IMR-90 (cell line): ENCODE results near the gene TEKT1. TPM values are rescaled to one million over a fixed set of nuclear protein-coding genes. Genes with fewer than 3 reads are reported as not detected.

Experiments used
- ATAC-seq: fragments of 200-7000 bp; cut with Tn5 transposase; 2 replicates; pipeline ENCODE4 v1.9.1; 2020; ENCODE audit warnings: low read depth, mild to moderate bottlenecking, moderate library complexity
- BruUV-seq: library from RNA; stranded (reverse); fragments of 400-500 nt; replicated peaks from 2 replicates; lab custom pipeline; 2021; lab: Mats Ljungman, UMichigan
- CTCF ChIA-PET: fragments of 300-600 bp; formaldehyde crosslinking; extraction: SDS; loops from one replicate; lab custom pipeline; 2021; ENCODE audit warnings: antibody characterized with exemption; lab: Yijun Ruan, JAX
- POLR2A ChIA-PET: fragments of 300-600 bp; sonication (Branson Sonifier 250); formaldehyde crosslinking; loops from one replicate; lab custom pipeline; 2022; ENCODE audit warnings: antibody characterized with exemption; ENCODE audit not compliant: unreplicated experiment; lab: Charles Lee
- DNase-seq: peaks from one replicate; pipeline ENCODE4 v3.0.0; 2013
- H2AFZ ChIP-seq: replicated peaks from 2 replicates; pipeline ENCODE3; 2013; ENCODE audit warnings: low read length, mild to moderate bottlenecking; ENCODE audit not compliant: poor library complexity
- H2AK5ac ChIP-seq: 2 replicates; pipeline ENCODE4 v1.6.1; 2013; ENCODE audit warnings: low read depth, low read length, inconsistent platforms
- H2AK9ac ChIP-seq: replicated peaks from 2 replicates; pipeline ENCODE3; 2013; ENCODE audit warnings: mild to moderate bottlenecking, low read depth, low read length, moderate library complexity; ENCODE audit not compliant: poor library complexity
- H2BK120ac ChIP-seq: 2 replicates; pipeline ENCODE4 v1.6.1; 2013; ENCODE audit warnings: low read depth, low read length, inconsistent platforms
- H2BK15ac ChIP-seq: 3 replicates; pipeline ENCODE4 v1.6.1; 2013; ENCODE audit warnings: low read depth, low read length, inconsistent platforms
- H2BK20ac ChIP-seq: 2 replicates; pipeline ENCODE4 v1.6.1; 2013; ENCODE audit warnings: low read depth, mild to moderate bottlenecking, inconsistent platforms, low read length, moderate library complexity
- H2BK5ac ChIP-seq: 2 replicates; pipeline ENCODE4 v1.6.1; 2013; ENCODE audit warnings: mild to moderate bottlenecking, low read depth, low read length, inconsistent platforms; ENCODE audit not compliant: poor library complexity, severe bottlenecking
- H3K14ac ChIP-seq: replicated peaks from 2 replicates; pipeline ENCODE4 v1.6.1; 2013; ENCODE audit warnings: low read depth, low read length, inconsistent platforms
- H3K18ac ChIP-seq: 2 replicates; pipeline ENCODE4 v1.6.1; 2013; ENCODE audit warnings: low read depth, low read length, control low read depth
- H3K23ac ChIP-seq: 2 replicates; pipeline ENCODE4 v1.6.1; 2013; ENCODE audit warnings: low read depth, low read length, inconsistent platforms
- H3K27ac ChIP-seq: 2 replicates; pipeline ENCODE4 v1.5.1; 2013; ENCODE audit warnings: mild to moderate bottlenecking, control low read depth, low read length; ENCODE audit not compliant: insufficient read depth
- H3K27me3 ChIP-seq: 2 replicates; pipeline ENCODE4 v1.6.1; 2013; ENCODE audit warnings: low read length; ENCODE audit not compliant: control insufficient read depth, insufficient read depth
- H3K36me3 ChIP-seq: 2 replicates; pipeline ENCODE4 v1.6.1; 2013; ENCODE audit warnings: low read length, mixed read lengths; ENCODE audit not compliant: control insufficient read depth, insufficient read depth
- H3K4ac ChIP-seq: 2 replicates; pipeline ENCODE4 v1.6.1; 2013; ENCODE audit warnings: low read depth, low read length, inconsistent platforms
- H3K4me1 ChIP-seq: 2 replicates; pipeline ENCODE4 v1.6.1; 2013; ENCODE audit warnings: low read length, mixed read lengths; ENCODE audit not compliant: control insufficient read depth, insufficient read depth
- H3K4me2 ChIP-seq: 2 replicates; pipeline ENCODE4 v1.6.1; 2013; ENCODE audit warnings: low read depth, mild to moderate bottlenecking, control low read depth, low read length, moderate library complexity
- H3K4me3 ChIP-seq: 2 replicates; pipeline ENCODE4 v1.5.1; 2013; ENCODE audit warnings: low read depth, mild to moderate bottlenecking, control low read depth, low read length, moderate library complexity; ENCODE audit not compliant: insufficient read depth
- H3K56ac ChIP-seq: 2 replicates; pipeline ENCODE4 v1.6.1; 2013; ENCODE audit warnings: low read length, inconsistent platforms; ENCODE audit not compliant: insufficient read depth; ENCODE audit errors: extremely low read depth
- H3K79me1 ChIP-seq, 2 experiments: 2 replicates each; pipeline ENCODE4 v1.6.1; 2013; ENCODE audit warnings: low read length in 2 of 2, inconsistent platforms in 1 of 2, low read depth in 1 of 2
- H3K9ac ChIP-seq: 2 replicates; pipeline ENCODE4 v1.6.1; 2013; ENCODE audit warnings: low read depth, low read length, control low read depth
- H3K9me1 ChIP-seq: 2 replicates; pipeline ENCODE4 v1.6.1; 2013; ENCODE audit warnings: low read length, inconsistent platforms; ENCODE audit not compliant: insufficient read depth
- H3K9me3 ChIP-seq: 2 replicates; pipeline ENCODE4 v1.6.1; 2013; ENCODE audit warnings: low read length; ENCODE audit not compliant: control insufficient read depth, insufficient read depth
- H4K20me1 ChIP-seq: 2 replicates; pipeline ENCODE4 v1.6.1; 2013; ENCODE audit warnings: low read length, inconsistent platforms; ENCODE audit not compliant: insufficient read depth
- H4K5ac ChIP-seq: 2 replicates; pipeline ENCODE4 v1.6.1; 2013; ENCODE audit warnings: mild to moderate bottlenecking, low read depth, low read length, control low read depth
- H4K8ac ChIP-seq, 2 experiments: 2 replicates each; pipeline ENCODE4 v1.6.1; 2013; ENCODE audit warnings: low read depth in 2 of 2, low read length in 2 of 2, control low read depth in 1 of 2, inconsistent platforms in 1 of 2
- H4K91ac ChIP-seq: 2 replicates; pipeline ENCODE4 v1.6.1; 2013; ENCODE audit warnings: low read depth, low read length, inconsistent platforms; ENCODE audit not compliant: insufficient read depth
- BHLHE40 ChIP-seq: fragments of 150-350 bp; IDR thresholded peaks from 2 replicates; pipeline ENCODE4 v1.6.1; 2016; ENCODE audit warnings: mild to moderate bottlenecking, low read depth, low read length
- CEBPB ChIP-seq: IDR thresholded peaks from 2 replicates; pipeline ENCODE4 v1.6.1; 2012; ENCODE audit warnings: low read depth, low read length, improper control_type of control experiment
- CHD1 ChIP-seq: IDR thresholded peaks from 2 replicates; pipeline ENCODE4 v1.6.1; 2012; ENCODE audit warnings: low read depth, low read length, improper control_type of control experiment
- CTCF ChIP-seq: conservative IDR thresholded peaks from 2 replicates; pipeline ENCODE4 v1.5.1; 2012; ENCODE audit warnings: mild to moderate bottlenecking, low read depth, low read length, improper control_type of control experiment
- ELK1 ChIP-seq: fragments of 150-350 bp; IDR thresholded peaks from 2 replicates; pipeline ENCODE4 v1.6.1; 2016; ENCODE audit warnings: low read depth, mild to moderate bottlenecking, low read length, moderate library complexity, borderline replicate concordance
- FOS ChIP-seq: fragments of 150-350 bp; IDR thresholded peaks from 2 replicates; pipeline ENCODE4 v1.6.1; 2016; ENCODE audit warnings: low read depth, low read length
- MAFK ChIP-seq: IDR thresholded peaks from 2 replicates; pipeline ENCODE4 v1.6.1; 2012; ENCODE audit warnings: low read depth, low read length, improper control_type of control experiment
- MXI1 ChIP-seq: IDR thresholded peaks from 2 replicates; pipeline ENCODE4 v1.6.1; 2012; ENCODE audit warnings: low read depth, mild to moderate bottlenecking, low read length, moderate library complexity, borderline replicate concordance
- NFE2L2 ChIP-seq: fragments of 150-350 bp; IDR thresholded peaks from 2 replicates; pipeline ENCODE4 v1.6.1; 2016; ENCODE audit warnings: low read depth, mild to moderate bottlenecking, low read length
- RAD21 ChIP-seq: IDR thresholded peaks from 2 replicates; pipeline ENCODE4 v1.6.1; 2012; ENCODE audit warnings: low read length, improper control_type of control experiment
- RCOR1 ChIP-seq: IDR thresholded peaks from 2 replicates; pipeline ENCODE4 v1.6.1; 2012; ENCODE audit warnings: mild to moderate bottlenecking, low read length, improper control_type of control experiment; ENCODE audit not compliant: insufficient replicate concordance
- RFX5 ChIP-seq: IDR thresholded peaks from 2 replicates; pipeline ENCODE4 v1.8.0; 2012; ENCODE audit warnings: low read depth, mild to moderate bottlenecking, low read length, moderate library complexity
- WGBS, 2 experiments: methylation state at CpG; one replicate each; pipeline versions ENCODE4 v1.1.5 to v1.1.7; 2013; ENCODE audit warnings: missing lambda C conversion rate in 2 of 2; ENCODE audit not compliant: insufficient read length in 1 of 2; ENCODE audit errors: extremely low coverage in 2 of 2; 5-methylcytosine and 5-hydroxymethylcytosine counted together
- dilution Hi-C: fragments of 300-500 bp; cut with HindIII; formaldehyde crosslinking; loops from one replicate; pipeline ENCODE4 v1.14.3; 2018; ENCODE audit warnings: low sequenced_read_pairs; ENCODE audit not compliant: unreplicated experiment
- in situ Hi-C: fragments of 300-500 bp; cut with MboI; formaldehyde crosslinking; loops from 3 replicates; pipeline ENCODE4 v1.14.3; 2019; ENCODE audit warnings: low sequenced_read_pairs, inconsistent platforms, mixed read lengths
- intact Hi-C: fragments of 100-400 bp; cut with micrococcal nuclease; formaldehyde crosslinking; loops from 2 replicates; pipeline ENCODE4 v1.10.0; 2022
- polyA plus RNA-seq, 3 experiments: library from polyadenylated mRNA; depleted of rRNA; stranded (reverse); fragments of >200 nt; gene quantifications; 2 replicates each; pipeline ENCODE4 v1.2.3, GENCODE V29; 2012; ENCODE audit warnings: low replicate concordance in 1 of 3
- total RNA-seq: library from RNA; depleted of rRNA; stranded (reverse); fragments of >200 nt; gene quantifications from 2 replicates; pipeline ENCODE4 v1.2.3, GENCODE V29; 2012
- TF ChIP-seq, protein P1 (sequence below): fragments of 150-350 bp; IDR thresholded peaks from 2 replicates; pipeline ENCODE4 v1.6.1; 2017; ENCODE audit warnings: mild to moderate bottlenecking, antibody characterized with exemption, low read length, low read depth

TEKT1 gene
- total and polyA plus RNA-seq, 2 of the 4 experiments (the other 2 are of a cell fraction): not detected

GRCh38 chr17:6752068-6752909, 79.2 kb downstream of the TEKT1 start (continued):
- TF ChIP-seq CEBPB: peak; percentile 97

DNA sequence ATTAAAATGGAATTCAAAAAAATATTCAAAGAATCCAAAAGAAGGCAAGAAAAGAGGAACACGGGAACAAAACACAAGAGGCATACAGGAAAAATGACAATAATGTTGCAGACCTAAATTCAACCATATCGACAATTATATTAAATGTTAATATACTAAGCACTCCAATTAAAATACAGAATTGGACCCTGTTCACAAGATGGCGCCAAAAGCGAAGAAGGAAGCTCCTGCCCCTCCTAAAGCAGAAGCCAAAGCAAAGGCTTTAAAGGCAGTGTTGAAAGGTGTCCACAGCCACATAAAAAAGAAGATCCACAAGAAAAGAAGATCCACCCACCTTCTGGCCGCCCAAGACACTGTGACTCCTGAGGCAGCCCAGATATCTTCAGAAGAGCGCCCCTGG, 82.0 kb downstream of the TEKT1 start:
- Histone ChIP-seq H3K36me3 (no peaks in the 10 kb centered on the region), H3K9me3 (no peaks in the 10 kb centered on the region), H4K5ac (no peak overlapping the region), H2BK120ac (no peak overlapping the region), H3K23ac (no peak overlapping the region), H4K91ac (0 out of 2 replicates have a peak overlapping the region, but pooled peaks have one; percentile 4), H3K9me1 (peaks cover 12% of the 10 kb centered on the region), H2BK20ac (no peak overlapping the region), H4K8ac (no peak overlapping the region), H3K27ac (no peak overlapping the region), H2AFZ (no peak overlapping the region), H3K27me3 (no peaks in the 10 kb centered on the region), H3K79me1 (no peaks in the 10 kb centered on the region), H3K4me3 (no peak overlapping the region), H4K20me1 (no peaks in the 10 kb centered on the region), H2BK15ac (no peak overlapping the region), H3K56ac (no peak overlapping the region), H3K4me1 (peaks cover 15% of the 10 kb centered on the region), H3K9ac (no peak overlapping the region), H2BK5ac (no peak overlapping the region), H3K4ac (peak overlapping the region; percentile 30; the same call in 1 of the 2 replicates), H2AK5ac (no peak overlapping the region), H3K4me2 (no peak overlapping the region), H2AK9ac (no peak overlapping the region), H3K18ac (no peak overlapping the region), H3K14ac (no peak overlapping the region)
- CTCF ChIA-PET: interaction anchor here (0.8 kb wide), 1 partner anchor 19 kb away, joined by 3 read pairs; no protein-coding TSS in a partner anchor
- intact Hi-C loops: no loop called here
- no TSS peak for BruUV-seq
- DNase-seq (no peak), ATAC-seq (no peak)
- no CpG with 5 or more reads among the region's 6 CpGs for WGBS, 2 experiments
- dilution Hi-C loops: no loop called here
- POLR2A ChIA-PET: no interaction called here
- in situ Hi-C loops: no loop called here
- TF ChIP-seq CTCF (peak; percentile 28), FOS (no peak), BHLHE40 (no peak), MXI1 (no peak), RCOR1 (no peak), MAFK (no peak), NFE2L2 (no peak), ELK1 (no peak), CHD1 (no peak), RAD21 (peak; percentile 26; the same call in 1 of the 2 replicates), RFX5 (no peak)
- TF ChIP-seq, protein P1, sequence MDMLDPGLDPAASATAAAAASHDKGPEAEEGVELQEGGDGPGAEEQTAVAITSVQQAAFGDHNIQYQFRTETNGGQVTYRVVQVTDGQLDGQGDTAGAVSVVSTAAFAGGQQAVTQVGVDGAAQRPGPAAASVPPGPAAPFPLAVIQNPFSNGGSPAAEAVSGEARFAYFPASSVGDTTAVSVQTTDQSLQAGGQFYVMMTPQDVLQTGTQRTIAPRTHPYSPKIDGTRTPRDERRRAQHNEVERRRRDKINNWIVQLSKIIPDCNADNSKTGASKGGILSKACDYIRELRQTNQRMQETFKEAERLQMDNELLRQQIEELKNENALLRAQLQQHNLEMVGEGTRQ: no peak
